Activated T-cell treated with anti-CD3 and anti-CD28 coated beads, Interleukin-2, amount 50 U/mL, for 24 hours (primary cell): ENCODE data around the gene SLC24A1.

Experiments
- DNase-seq: peaks from one replicate; pipeline ENCODE4 v3.0.0-alpha.2; 2020
- H3K27ac Mint-ChIP-seq: 2 replicates; pipeline ENCODE4 v1.8.0; 2020; ENCODE audit warnings: mild to moderate bottlenecking, mixed read lengths
- H3K27me3 Mint-ChIP-seq: 2 replicates; pipeline ENCODE4 v1.8.0; 2020; ENCODE audit warnings: mixed read lengths
- H3K36me3 Mint-ChIP-seq: 2 replicates; pipeline ENCODE4 v1.8.0; 2020; ENCODE audit warnings: low read depth, mixed read lengths
- H3K4me1 Mint-ChIP-seq: 2 replicates; pipeline ENCODE4 v1.8.0; 2020; ENCODE audit warnings: low read depth, mixed read lengths
- H3K4me3 Mint-ChIP-seq: 2 replicates; pipeline ENCODE4 v1.8.0; 2020; ENCODE audit warnings: mild to moderate bottlenecking, moderate library complexity, mixed read lengths
- H3K9me3 Mint-ChIP-seq: 2 replicates; pipeline ENCODE4 v1.8.0; 2020; ENCODE audit warnings: mixed read lengths

The SLC24A1 gene

GRCh38 chr15:65653341-65653740 is 31.6 kb downstream of the SLC24A1 start:
- Mint-ChIP-seq H3K9me3 (no peaks in the 10 kb centered on the region), H3K36me3 (peaks cover 72% of the 10 kb centered on the region), H3K4me3 (no peak overlapping the region), H3K4me1 (peaks cover 9% of the 10 kb centered on the region), H3K27me3 (no peaks in the 10 kb centered on the region), H3K27ac (peak overlapping the region; percentile 49)
- DNase-seq = no peak

- no peak overlapping the region for H3K4me3 Mint-ChIP-seq
- peaks cover 78% of the 10 kb centered on the region for H3K36me3 Mint-ChIP-seq
- H3K27ac Mint-ChIP-seq = peak overlapping the region; percentile 35
- H3K4me1 Mint-ChIP-seq = peaks cover 9% of the 10 kb centered on the region
- DNase-seq = no peak
- no peaks in the 10 kb centered on the region for H3K27me3 Mint-ChIP-seq
- no peaks in the 10 kb centered on the region for H3K9me3 Mint-ChIP-seq
These were observed 32.2 kb downstream of the SLC24A1 start for GRCh38 chr15:65653801-65654521.

GRCh38 chr15:65655026-65655425 is 33.3 kb downstream of the SLC24A1 start:
- Mint-ChIP-seq H3K36me3 (peaks cover 86% of the 10 kb centered on the region), H3K27me3 (no peaks in the 10 kb centered on the region)

GRCh38 chr15:65655457-65655856 is 33.7 kb downstream of the SLC24A1 start:
- Mint-ChIP-seq H3K27ac (peak overlapping the region; percentile 35), H3K9me3 (no peaks in the 10 kb centered on the region), H3K36me3 (peaks cover 85% of the 10 kb centered on the region), H3K4me3 (no peak overlapping the region), H3K4me1 (peaks cover 4% of the 10 kb centered on the region), H3K27me3 (no peaks in the 10 kb centered on the region)
- DNase-seq = no peak

More at GRCh38 chr15:65655026-65655425, 33.3 kb downstream of the SLC24A1 start:
- Mint-ChIP-seq H3K4me3 (no peak overlapping the region), H3K4me1 (peaks cover 9% of the 10 kb centered on the region), H3K27ac (peak overlapping the region; percentile 35), H3K9me3 (no peaks in the 10 kb centered on the region)
- DNase-seq = no peak

GRCh38 chr15:65659502-65660052 is 37.8 kb downstream of the SLC24A1 start:
- peaks cover 79% of the 10 kb centered on the region for H3K36me3 Mint-ChIP-seq
- no peak for DNase-seq
- no peaks in the 10 kb centered on the region for H3K9me3 Mint-ChIP-seq
- H3K27me3 Mint-ChIP-seq = no peaks in the 10 kb centered on the region
- H3K4me3 Mint-ChIP-seq = no peak overlapping the region
- H3K4me1 Mint-ChIP-seq = no peaks in the 10 kb centered on the region
- peak overlapping the region; percentile 61 for H3K27ac Mint-ChIP-seq

GRCh38 chr15:65660927-65661326 is 39.2 kb downstream of the SLC24A1 start:
- Mint-ChIP-seq H3K9me3 (no peaks in the 10 kb centered on the region), H3K4me3 (no peak overlapping the region), H3K4me1 (no peaks in the 10 kb centered on the region), H3K27ac (no peak overlapping the region), H3K27me3 (no peaks in the 10 kb centered on the region), H3K36me3 (peaks cover 77% of the 10 kb centered on the region)
- DNase-seq = no peak

- Mint-ChIP-seq H3K4me1 (peaks cover 1% of the 10 kb centered on the region), H3K4me3 (no peak overlapping the region), H3K27me3 (no peaks in the 10 kb centered on the region), H3K27ac (peak overlapping the region; percentile 50), H3K36me3 (peaks cover 75% of the 10 kb centered on the region), H3K9me3 (no peaks in the 10 kb centered on the region)
- no peak for DNase-seq
These were observed 41.8 kb downstream of the SLC24A1 start for GRCh38 chr15:65663521-65663920.

- DNase-seq = no peak
- H3K4me3 Mint-ChIP-seq = no peak overlapping the region
- peak overlapping the region; percentile 33 for H3K27ac Mint-ChIP-seq
- H3K27me3 Mint-ChIP-seq = no peaks in the 10 kb centered on the region
- peaks cover 1% of the 10 kb centered on the region for H3K4me1 Mint-ChIP-seq
- no peaks in the 10 kb centered on the region for H3K9me3 Mint-ChIP-seq
- peaks cover 85% of the 10 kb centered on the region for H3K36me3 Mint-ChIP-seq
These were observed 44.5 kb downstream of the SLC24A1 start for GRCh38 chr15:65666257-65666656.

GRCh38 chr15:65675551-65675950 is 53.8 kb downstream of the SLC24A1 start:
- no peak for DNase-seq
- Mint-ChIP-seq H3K4me1 (no peaks in the 10 kb centered on the region), H3K9me3 (no peaks in the 10 kb centered on the region), H3K4me3 (no peak overlapping the region), H3K27me3 (no peaks in the 10 kb centered on the region), H3K27ac (no peak overlapping the region), H3K36me3 (peaks cover 52% of the 10 kb centered on the region)

GRCh38 chr15:65676123-65676522 is 54.4 kb downstream of the SLC24A1 start:
- Mint-ChIP-seq H3K4me3 (no peak overlapping the region), H3K4me1 (no peaks in the 10 kb centered on the region), H3K9me3 (no peaks in the 10 kb centered on the region), H3K27ac (peak overlapping the region; percentile 7), H3K27me3 (no peaks in the 10 kb centered on the region), H3K36me3 (peaks cover 51% of the 10 kb centered on the region)
- no peak for DNase-seq

- Mint-ChIP-seq H3K4me1 (peaks cover 17% of the 10 kb centered on the region), H3K27me3 (no peaks in the 10 kb centered on the region), H3K4me3 (no peak overlapping the region), H3K36me3 (peaks cover 28% of the 10 kb centered on the region), H3K27ac (no peak overlapping the region), H3K9me3 (no peaks in the 10 kb centered on the region)
- DNase-seq = no peak
These were observed 58.8 kb downstream of the SLC24A1 start for GRCh38 chr15:65680544-65680943.

GRCh38 chr15:65682404-65682911 is 60.7 kb downstream of the SLC24A1 start:
- Mint-ChIP-seq H3K4me1 (peaks cover 17% of the 10 kb centered on the region), H3K27ac (no peak overlapping the region), H3K9me3 (no peaks in the 10 kb centered on the region), H3K27me3 (no peaks in the 10 kb centered on the region), H3K4me3 (no peak overlapping the region), H3K36me3 (peaks cover 32% of the 10 kb centered on the region)
- no peak for DNase-seq

GRCh38 chr15:65688462-65688861 is 66.7 kb downstream of the SLC24A1 start:
- H3K27me3 Mint-ChIP-seq = no peaks in the 10 kb centered on the region
- H3K4me1 Mint-ChIP-seq = peaks cover 12% of the 10 kb centered on the region
- H3K36me3 Mint-ChIP-seq = peaks cover 81% of the 10 kb centered on the region

GRCh38 chr15:65690173-65690572 is 68.4 kb downstream of the SLC24A1 start:
- no peak for DNase-seq
- H3K36me3 Mint-ChIP-seq = peaks cover 88% of the 10 kb centered on the region
- H3K27me3 Mint-ChIP-seq = no peaks in the 10 kb centered on the region
- peaks cover 4% of the 10 kb centered on the region for H3K9me3 Mint-ChIP-seq
- H3K27ac Mint-ChIP-seq = no peak overlapping the region
- peaks cover 8% of the 10 kb centered on the region for H3K4me1 Mint-ChIP-seq
- H3K4me3 Mint-ChIP-seq = no peak overlapping the region

More at GRCh38 chr15:65688462-65688861, 66.7 kb downstream of the SLC24A1 start:
- DNase-seq = no peak
- Mint-ChIP-seq H3K9me3 (peaks cover 4% of the 10 kb centered on the region), H3K4me3 (no peak overlapping the region), H3K27ac (peak overlapping the region; percentile 47)

- Mint-ChIP-seq H3K4me3 (no peak overlapping the region), H3K9me3 (peaks cover 4% of the 10 kb centered on the region), H3K4me1 (peaks cover 8% of the 10 kb centered on the region), H3K36me3 (peaks cover 88% of the 10 kb centered on the region), H3K27me3 (no peaks in the 10 kb centered on the region), H3K27ac (no peak overlapping the region)
- no peak for DNase-seq
These were observed 69.0 kb downstream of the SLC24A1 start for GRCh38 chr15:65690778-65691177.
